Skeletal muscle satellite cell (primary cell): ENCODE data around the gene ANGPTL4.

Experiments
- H3K27me3 ChIP-seq: 2 replicates; pipeline ENCODE4 v1.7.0; 2013; ENCODE audit warnings: low read length; ENCODE audit not compliant: control insufficient read depth, insufficient read depth
- H3K36me3 ChIP-seq: 2 replicates; pipeline ENCODE4 v1.7.0; 2013; ENCODE audit warnings: mild to moderate bottlenecking, control low read depth, low read length; ENCODE audit not compliant: insufficient read depth
- H3K4me1 ChIP-seq: 2 replicates; pipeline ENCODE4 v1.7.0; 2013; ENCODE audit warnings: low read length; ENCODE audit not compliant: control insufficient read depth, insufficient read depth
- H3K4me2 ChIP-seq: 2 replicates; pipeline ENCODE4 v1.7.0; 2013; ENCODE audit warnings: mild to moderate bottlenecking, low read length
- H3K4me3 ChIP-seq: 2 replicates; pipeline ENCODE4 v1.7.0; 2013; ENCODE audit warnings: low read length
- H3K9ac ChIP-seq: 2 replicates; pipeline ENCODE4 v1.7.0; 2013; ENCODE audit warnings: mild to moderate bottlenecking, low read depth, low read length, moderate library complexity
- H3K9me3 ChIP-seq: replicated peaks from 2 replicates; pipeline ENCODE4 v1.7.0; 2013; ENCODE audit warnings: mild to moderate bottlenecking, control low read depth, low read length

Gene ANGPTL4

GRCh38 chr19:8355631-8356402 lies 8.1 kb upstream of the ANGPTL4 start:
- Histone ChIP-seq H3K4me2 (peak overlapping the region; percentile 63), H3K36me3 (no peaks in the 10 kb centered on the region), H3K27me3 (no peaks in the 10 kb centered on the region), H3K9me3 (no peaks in the 10 kb centered on the region), H3K4me3 (peak overlapping the region; percentile 6), H3K4me1 (peaks cover 44% of the 10 kb centered on the region), H3K9ac (peak overlapping the region; percentile 74)

DNA sequence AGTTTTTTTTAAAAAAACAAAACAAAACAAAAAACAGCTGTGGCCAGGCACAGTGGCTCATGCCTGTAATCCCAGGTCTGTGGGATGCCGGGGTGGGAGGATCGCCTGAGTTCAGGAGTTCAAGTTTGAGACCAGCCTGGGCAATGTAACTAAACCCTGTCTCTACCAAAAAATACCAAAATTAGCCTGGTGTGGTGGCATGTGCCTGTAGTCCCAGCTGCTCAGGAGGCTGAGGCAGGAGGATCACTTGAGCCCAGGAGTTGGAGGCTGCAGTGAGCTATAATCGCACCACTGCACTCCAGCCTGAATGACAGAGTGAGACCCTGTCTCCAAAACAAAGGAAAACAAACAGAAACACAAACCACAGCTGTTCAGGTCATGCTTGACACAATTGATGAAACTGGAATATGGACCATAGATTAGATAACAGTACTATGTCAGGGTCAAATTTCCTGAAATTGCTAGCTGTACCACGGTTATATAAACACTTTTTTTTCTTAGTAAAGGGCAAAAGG lies 6.9 kb upstream of the ANGPTL4 start:
- Histone ChIP-seq H3K36me3 (no peaks in the 10 kb centered on the region), H3K4me3 (no peak overlapping the region), H3K9ac (no peak overlapping the region), H3K4me1 (peaks cover 48% of the 10 kb centered on the region), H3K4me2 (no peak overlapping the region), H3K9me3 (no peaks in the 10 kb centered on the region), H3K27me3 (no peaks in the 10 kb centered on the region)

DNA sequence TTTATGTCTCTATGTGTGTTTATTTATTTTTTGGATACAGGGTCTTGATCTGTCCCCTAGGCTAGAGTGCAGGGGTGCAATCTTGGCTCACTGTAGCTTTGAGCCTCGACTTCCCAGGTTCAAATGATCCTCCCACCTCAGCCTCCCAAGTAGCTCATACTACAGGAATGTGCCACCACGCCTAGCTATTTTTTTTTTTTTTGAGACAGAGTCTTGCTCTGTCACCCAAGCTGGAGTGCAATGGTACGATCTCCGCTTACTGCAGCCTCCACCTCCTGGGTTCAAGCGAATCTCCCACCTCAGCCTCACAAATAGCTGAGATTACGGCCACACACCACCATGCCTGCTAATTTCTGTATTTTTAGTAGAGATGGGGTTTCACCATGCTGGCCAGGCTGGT lies 5.0 kb upstream of the ANGPTL4 start:
- H3K36me3 ChIP-seq: no peaks in the 10 kb centered on the region

GRCh38 chr19:8360196-8360595 lies 3.8 kb upstream of the ANGPTL4 start:
- Histone ChIP-seq H3K27me3 (no peaks in the 10 kb centered on the region), H3K4me1 (peaks cover 42% of the 10 kb centered on the region), H3K9me3 (no peaks in the 10 kb centered on the region), H3K4me2 (no peak overlapping the region), H3K36me3 (no peaks in the 10 kb centered on the region), H3K4me3 (no peak overlapping the region), H3K9ac (no peak overlapping the region)

More for the DNA sequence above, 5.0 kb upstream of the ANGPTL4 start:
- Histone ChIP-seq H3K4me2 (no peak overlapping the region), H3K9me3 (no peaks in the 10 kb centered on the region), H3K9ac (no peak overlapping the region), H3K4me3 (no peak overlapping the region), H3K4me1 (peaks cover 53% of the 10 kb centered on the region), H3K27me3 (no peaks in the 10 kb centered on the region)

- Histone ChIP-seq H3K4me3 (peak overlapping the region; percentile 10), H3K27me3 (no peaks in the 10 kb centered on the region), H3K4me2 (peak overlapping the region; percentile 70), H3K36me3 (peaks cover 7% of the 10 kb centered on the region), H3K4me1 (peaks cover 45% of the 10 kb centered on the region), H3K9ac (peak overlapping the region; percentile 60), H3K9me3 (no peaks in the 10 kb centered on the region)
Observed at GRCh38 chr19:8361921-8362793, 1.8 kb upstream of the ANGPTL4 start.

DNA sequence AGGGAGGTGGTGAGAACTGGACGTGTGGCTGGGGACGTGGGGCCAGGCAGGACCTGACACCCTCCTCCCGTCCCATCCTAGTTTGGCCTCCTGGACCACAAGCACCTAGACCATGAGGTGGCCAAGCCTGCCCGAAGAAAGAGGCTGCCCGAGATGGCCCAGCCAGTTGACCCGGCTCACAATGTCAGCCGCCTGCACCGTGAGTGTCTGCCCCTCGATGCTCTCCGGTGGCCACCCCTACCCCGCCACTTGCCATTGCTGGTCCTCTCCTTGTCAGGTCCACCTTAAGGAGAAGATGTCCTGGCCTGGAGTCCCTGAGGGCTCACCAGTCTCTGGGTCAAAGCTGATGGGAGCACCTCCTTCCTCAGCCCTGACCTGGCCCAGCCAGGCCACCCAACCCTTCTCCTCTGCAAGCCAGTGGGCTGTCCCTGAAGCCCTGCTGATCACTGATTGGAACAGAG lies 2.2 kb downstream of the ANGPTL4 start:
- Histone ChIP-seq H3K4me3 (peak overlapping the region; percentile 65), H3K27me3 (no peaks in the 10 kb centered on the region), H3K36me3 (peaks cover 27% of the 10 kb centered on the region)

GRCh38 chr19:8366961-8367326 lies 3.0 kb downstream of the ANGPTL4 start:
- Histone ChIP-seq H3K36me3 (peaks cover 31% of the 10 kb centered on the region), H3K4me3 (peak overlapping the region; percentile 62), H3K4me2 (peak overlapping the region; percentile 84), H3K9me3 (no peaks in the 10 kb centered on the region), H3K27me3 (no peaks in the 10 kb centered on the region), H3K4me1 (peaks cover 52% of the 10 kb centered on the region), H3K9ac (peak overlapping the region; percentile 12)

More for the DNA sequence above, 2.2 kb downstream of the ANGPTL4 start:
- H3K4me1 ChIP-seq: peaks cover 57% of the 10 kb centered on the region
- H3K4me2 ChIP-seq: peak overlapping the region; percentile 84
- H3K9me3 ChIP-seq: no peaks in the 10 kb centered on the region
- H3K9ac ChIP-seq: no peak overlapping the region

GRCh38 chr19:8367327-8368001 lies 3.5 kb downstream of the ANGPTL4 start:
- peak overlapping the region; percentile 84 for H3K4me2 ChIP-seq
- peak overlapping the region; percentile 12 for H3K9ac ChIP-seq
- no peaks in the 10 kb centered on the region for H3K9me3 ChIP-seq
- peaks cover 48% of the 10 kb centered on the region for H3K4me1 ChIP-seq
- peak overlapping the region; percentile 62 for H3K4me3 ChIP-seq
- H3K36me3 ChIP-seq: peaks cover 32% of the 10 kb centered on the region
- H3K27me3 ChIP-seq: no peaks in the 10 kb centered on the region

GRCh38 chr19:8370176-8371010 lies 6.4 kb downstream of the ANGPTL4 start:
- Histone ChIP-seq H3K4me3 (no peak overlapping the region), H3K9ac (no peak overlapping the region), H3K36me3 (peaks cover 56% of the 10 kb centered on the region), H3K27me3 (no peaks in the 10 kb centered on the region), H3K9me3 (no peaks in the 10 kb centered on the region), H3K4me1 (peaks cover 42% of the 10 kb centered on the region), H3K4me2 (no peak overlapping the region)

DNA sequence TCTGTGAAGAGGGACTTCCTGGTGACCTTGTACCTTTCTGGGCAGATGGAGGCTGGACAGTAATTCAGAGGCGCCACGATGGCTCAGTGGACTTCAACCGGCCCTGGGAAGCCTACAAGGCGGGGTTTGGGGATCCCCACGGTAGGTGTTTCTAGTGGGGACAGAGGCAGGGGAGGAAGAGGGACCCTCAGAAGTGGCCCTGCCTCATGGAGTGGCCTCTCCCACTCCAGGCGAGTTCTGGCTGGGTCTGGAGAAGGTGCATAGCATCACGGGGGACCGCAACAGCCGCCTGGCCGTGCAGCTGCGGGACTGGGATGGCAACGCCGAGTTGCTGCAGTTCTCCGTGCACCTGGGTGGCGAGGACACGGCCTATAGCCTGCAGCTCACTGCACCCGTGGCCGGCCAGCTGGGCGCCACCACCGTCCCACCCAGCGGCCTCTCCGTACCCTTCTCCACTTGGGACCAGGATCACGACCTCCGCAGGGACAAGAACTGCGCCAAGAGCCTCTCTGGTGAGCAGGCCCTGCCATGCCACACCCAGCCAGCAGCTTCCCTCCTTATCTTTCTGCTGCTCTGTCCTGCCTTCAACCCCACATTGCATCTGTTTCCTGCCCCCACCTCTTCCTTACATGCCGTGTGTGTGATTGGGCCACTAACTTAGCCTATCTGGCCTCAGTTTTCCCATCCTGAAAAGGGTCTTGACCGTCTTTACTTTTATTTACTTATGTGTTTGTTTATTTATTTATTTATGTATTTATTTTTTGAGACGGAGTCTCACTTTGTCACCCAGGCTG lies 7.3 kb downstream of the ANGPTL4 start:
- no peak overlapping the region for H3K4me3 ChIP-seq

More for the DNA sequence above, 7.3 kb downstream of the ANGPTL4 start:
- H3K36me3 ChIP-seq: peaks cover 52% of the 10 kb centered on the region
- no peaks in the 10 kb centered on the region for H3K27me3 ChIP-seq
- no peak overlapping the region for H3K4me2 ChIP-seq
- H3K9ac ChIP-seq: no peak overlapping the region
- H3K9me3 ChIP-seq: no peaks in the 10 kb centered on the region
- H3K4me1 ChIP-seq: peaks cover 35% of the 10 kb centered on the region
